Esophagus squamous epithelium (tissue), 4 donors: ENCODE measurements around the gene PCSK5.

Experiments
- POLR2A ChIP-seq, 4 donors: fragments of 450-650 bp; IDR thresholded peaks; one replicate each; pipeline ENCODE4 v1.6.1; 2017; ENCODE audit warnings: antibody characterized with exemption in 4 of 4, mild to moderate bottlenecking in 4 of 4, moderate library complexity in 3 of 4
- TF ChIP-seq, protein P1 (sequence below), 6 experiments: fragments of 450-650 bp in 4 of 6; fragments of 200-600 bp in 2 of 6; sonication (generic) in 2 of 6; IDR thresholded peaks; one replicate each; pipeline ENCODE4 v1.5.1; 2016 to 2019; ENCODE audit warnings: antibody characterized with exemption in 6 of 6, mild to moderate bottlenecking in 4 of 6, moderate library complexity in 4 of 6

DNA sequence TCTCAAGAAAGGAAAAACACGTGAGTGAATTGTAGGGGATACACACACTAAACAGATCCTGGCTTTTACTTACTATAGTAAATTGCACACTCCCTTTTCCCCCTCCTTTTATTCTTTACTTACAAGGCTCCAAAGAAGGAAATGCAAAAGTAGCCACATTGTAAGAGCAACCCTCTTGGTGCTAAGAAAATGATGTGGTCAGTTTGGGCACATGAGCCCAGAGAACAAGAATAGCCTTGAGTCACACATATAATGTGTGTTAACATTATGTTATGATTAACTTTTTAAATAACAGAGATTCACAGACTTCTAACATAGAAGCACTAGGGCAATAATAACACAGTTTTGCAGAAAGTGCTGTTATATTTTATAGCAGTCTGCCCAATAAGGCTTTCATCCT lies 48.5 kb downstream of the PCSK5 start:
- no peak for TF ChIP-seq POLR2A (IDR thresholded peaks at IDR 0.05)
- TF ChIP-seq, protein P1, sequence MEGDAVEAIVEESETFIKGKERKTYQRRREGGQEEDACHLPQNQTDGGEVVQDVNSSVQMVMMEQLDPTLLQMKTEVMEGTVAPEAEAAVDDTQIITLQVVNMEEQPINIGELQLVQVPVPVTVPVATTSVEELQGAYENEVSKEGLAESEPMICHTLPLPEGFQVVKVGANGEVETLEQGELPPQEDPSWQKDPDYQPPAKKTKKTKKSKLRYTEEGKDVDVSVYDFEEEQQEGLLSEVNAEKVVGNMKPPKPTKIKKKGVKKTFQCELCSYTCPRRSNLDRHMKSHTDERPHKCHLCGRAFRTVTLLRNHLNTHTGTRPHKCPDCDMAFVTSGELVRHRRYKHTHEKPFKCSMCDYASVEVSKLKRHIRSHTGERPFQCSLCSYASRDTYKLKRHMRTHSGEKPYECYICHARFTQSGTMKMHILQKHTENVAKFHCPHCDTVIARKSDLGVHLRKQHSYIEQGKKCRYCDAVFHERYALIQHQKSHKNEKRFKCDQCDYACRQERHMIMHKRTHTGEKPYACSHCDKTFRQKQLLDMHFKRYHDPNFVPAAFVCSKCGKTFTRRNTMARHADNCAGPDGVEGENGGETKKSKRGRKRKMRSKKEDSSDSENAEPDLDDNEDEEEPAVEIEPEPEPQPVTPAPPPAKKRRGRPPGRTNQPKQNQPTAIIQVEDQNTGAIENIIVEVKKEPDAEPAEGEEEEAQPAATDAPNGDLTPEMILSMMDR (IDR thresholded peaks at IDR 0.05): no peak
